Keratinocyte (primary cell): Measurements from ENCODE around the gene ANKRD39. TPM values are rescaled to one million over a fixed set of nuclear protein-coding genes. Genes with fewer than 3 reads are reported as not detected.

Source experiments
- DNase-seq: peaks from one replicate; pipeline ENCODE4 v3.0.0-alpha.2; 2011; ENCODE audit warnings: low read depth, missing footprints, low spot score
- FAIRE-seq: peaks from 2 replicates; lab custom pipeline; 2011; peaks lifted over from hg19 to GRCh38; lab: Jason Lieb, UNC
- H2AFZ ChIP-seq: 2 replicates; pipeline ENCODE4 v1.6.0; 2012; ENCODE audit warnings: low read length, control low read depth, inconsistent platforms; ENCODE audit not compliant: control insufficient read depth
- H3K27ac ChIP-seq: 2 replicates; pipeline ENCODE4 v1.5.1; 2011; ENCODE audit warnings: low read length; ENCODE audit not compliant: control insufficient read depth, insufficient read depth
- H3K27me3 ChIP-seq: 3 replicates; pipeline ENCODE4 v1.6.0; 2011; ENCODE audit warnings: low read length; ENCODE audit not compliant: control insufficient read depth, insufficient read depth; ENCODE audit errors: extremely low read depth
- H3K36me3 ChIP-seq, 2 experiments: 2 replicates in 1 of 2; 3 replicates in 1 of 2; pipeline ENCODE4 v1.5.1; 2011; ENCODE audit warnings: low read length in 2 of 2, mild to moderate bottlenecking in 1 of 2; ENCODE audit not compliant: control insufficient read depth in 2 of 2, insufficient read depth in 2 of 2; ENCODE audit errors: extremely low read depth in 1 of 2
- H3K4me1 ChIP-seq: 3 replicates; pipeline ENCODE4 v1.5.1; 2011; ENCODE audit warnings: low read length; ENCODE audit not compliant: control insufficient read depth, insufficient read depth; ENCODE audit errors: extremely low read depth
- H3K4me2 ChIP-seq: 3 replicates; pipeline ENCODE4 v1.6.0; 2011; ENCODE audit warnings: low read depth, low read length; ENCODE audit not compliant: control insufficient read depth, insufficient read depth; ENCODE audit errors: extremely low read depth
- H3K4me3 ChIP-seq, 3 experiments: fragments of 200-600 bp in 1 of 3; sonication (generic) in 1 of 3; 2 replicates in 2 of 3; 3 replicates in 1 of 3; pipeline ENCODE4 v1.5.1; 2011 to 2016; ENCODE audit warnings: low read length in 3 of 3, mild to moderate bottlenecking in 3 of 3, control low read depth in 2 of 3, inconsistent platforms in 1 of 3, low read depth in 1 of 3, mixed read lengths in 1 of 3, mixed run types in 1 of 3, moderate library complexity in 1 of 3; ENCODE audit not compliant: control insufficient read depth in 2 of 3, insufficient read depth in 2 of 3; ENCODE audit errors: extremely low read depth in 1 of 3
- H3K79me2 ChIP-seq: 2 replicates; pipeline ENCODE4 v1.6.0; 2012; ENCODE audit warnings: low read length; ENCODE audit not compliant: control insufficient read depth, insufficient read depth
- H3K9ac ChIP-seq: 3 replicates; pipeline ENCODE4 v1.6.0; 2011; ENCODE audit warnings: low read length; ENCODE audit not compliant: control insufficient read depth, insufficient read depth; ENCODE audit errors: extremely low read depth
- H3K9me1 ChIP-seq: 3 replicates; pipeline ENCODE4 v1.6.0; 2011; ENCODE audit warnings: low read length; ENCODE audit not compliant: control insufficient read depth, insufficient read depth; ENCODE audit errors: extremely low read depth
- H3K9me3 ChIP-seq: 2 replicates; pipeline ENCODE4 v1.5.1; 2012; ENCODE audit warnings: low read depth, low read length; ENCODE audit not compliant: control insufficient read depth
- H4K20me1 ChIP-seq: 3 replicates; pipeline ENCODE4 v1.6.0; 2011; ENCODE audit warnings: low read length; ENCODE audit not compliant: control insufficient read depth, insufficient read depth; ENCODE audit errors: extremely low read depth
- EZH2 ChIP-seq: IDR thresholded peaks from one replicate; pipeline ENCODE4 v1.6.1; 2012; ENCODE audit warnings: inconsistent platforms, mild to moderate bottlenecking, low read length, moderate library complexity
- dilution Hi-C: fragments of 300-500 bp; cut with MboI; formaldehyde crosslinking; loops from one replicate; pipeline ENCODE4 v1.7.0; 2020; ENCODE audit warnings: low sequenced_read_pairs; ENCODE audit not compliant: extremely low pct_ligation_motif_present
- polyA plus RNA-seq, 5 experiments: library from polyadenylated mRNA; depleted of rRNA in 3 of 5; stranded (reverse) in 3 of 5; stranded (forward) in 1 of 5; unstranded in 1 of 5; fragments of >200 nt; gene quantifications; 1 replicate in 1 of 5; 2 replicates in 3 of 5; 3 replicates in 1 of 5; pipeline versions ENCODE4 v1.2.1 to v1.2.3, GENCODE V29; 2011 to 2012; ENCODE audit warnings: missing spikeins in 2 of 5, low read depth in 1 of 5, low replicate concordance in 1 of 5
- small RNA-seq, 3 experiments: library from RNA; depleted of rRNA; stranded (forward); fragments of <200 nt; gene quantifications; one replicate each; pipeline ENCODE3, GENCODE V24; 2012; ENCODE audit warnings: low read depth in 3 of 3, low replicate concordance in 1 of 3; ENCODE audit not compliant: insufficient read length in 3 of 3
- TF ChIP-seq, protein P1 (sequence below), 3 experiments: IDR thresholded peaks in 1 of 3; conservative IDR thresholded peaks in 1 of 3; optimal IDR thresholded peaks in 1 of 3; 2 replicates in 2 of 3; 3 replicates in 1 of 3; pipeline versions ENCODE3 to v1.5.1; 2011; ENCODE audit warnings: low read length in 3 of 3, mild to moderate bottlenecking in 3 of 3, moderate library complexity in 2 of 3, control low read depth in 1 of 3, inconsistent platforms in 1 of 3; ENCODE audit not compliant: insufficient read depth in 2 of 3; ENCODE audit errors: extremely low read depth in 1 of 3

The ANKRD39 gene
- polyA plus RNA-seq, 1 donor (not counting 4 experiments of a cell fraction or from before 2014, with no cell fraction given) = 7.2 TPM

DNA sequence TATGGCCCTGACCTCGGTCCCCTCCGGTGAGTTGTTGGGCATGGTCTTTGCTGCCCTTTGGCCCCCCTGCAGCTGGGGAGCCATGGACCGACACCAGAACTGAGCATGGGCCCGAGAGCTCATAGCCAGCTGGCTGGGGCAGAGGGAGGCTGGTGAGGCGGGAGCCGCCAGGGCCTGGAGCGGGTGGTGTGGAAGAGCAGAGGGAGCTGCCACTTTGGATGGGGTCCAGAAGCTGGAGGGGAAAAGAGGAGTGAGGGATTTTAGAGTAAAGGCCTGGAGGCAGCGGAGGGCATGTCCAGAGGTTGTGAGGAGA lies 58.2 kb downstream of the ANKRD39 start:
- Histone ChIP-seq H3K36me3 (peaks cover 0 to 3% of the 10 kb centered on the region in 2 experiments), H3K27ac (no peak overlapping the region), H3K9me1 (no peaks in the 10 kb centered on the region), H3K27me3 (no peaks in the 10 kb centered on the region), H3K79me2 (no peaks in the 10 kb centered on the region), H3K9me3 (no peaks in the 10 kb centered on the region), H3K4me3 (no peak overlapping the region), H3K9ac (no peak overlapping the region), H4K20me1 (no peaks in the 10 kb centered on the region), H3K4me1 (no peaks in the 10 kb centered on the region), H2AFZ (no peak overlapping the region), H3K4me2 (no peak overlapping the region)
- TF ChIP-seq EZH2 = no peak
- TF ChIP-seq, protein P1, sequence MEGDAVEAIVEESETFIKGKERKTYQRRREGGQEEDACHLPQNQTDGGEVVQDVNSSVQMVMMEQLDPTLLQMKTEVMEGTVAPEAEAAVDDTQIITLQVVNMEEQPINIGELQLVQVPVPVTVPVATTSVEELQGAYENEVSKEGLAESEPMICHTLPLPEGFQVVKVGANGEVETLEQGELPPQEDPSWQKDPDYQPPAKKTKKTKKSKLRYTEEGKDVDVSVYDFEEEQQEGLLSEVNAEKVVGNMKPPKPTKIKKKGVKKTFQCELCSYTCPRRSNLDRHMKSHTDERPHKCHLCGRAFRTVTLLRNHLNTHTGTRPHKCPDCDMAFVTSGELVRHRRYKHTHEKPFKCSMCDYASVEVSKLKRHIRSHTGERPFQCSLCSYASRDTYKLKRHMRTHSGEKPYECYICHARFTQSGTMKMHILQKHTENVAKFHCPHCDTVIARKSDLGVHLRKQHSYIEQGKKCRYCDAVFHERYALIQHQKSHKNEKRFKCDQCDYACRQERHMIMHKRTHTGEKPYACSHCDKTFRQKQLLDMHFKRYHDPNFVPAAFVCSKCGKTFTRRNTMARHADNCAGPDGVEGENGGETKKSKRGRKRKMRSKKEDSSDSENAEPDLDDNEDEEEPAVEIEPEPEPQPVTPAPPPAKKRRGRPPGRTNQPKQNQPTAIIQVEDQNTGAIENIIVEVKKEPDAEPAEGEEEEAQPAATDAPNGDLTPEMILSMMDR (optimal IDR thresholded peaks at IDR 0.05 in 1 of 3, IDR thresholded peaks at IDR 0.05 in 1 of 3, conservative IDR thresholded peaks at IDR 0.05 in 1 of 3; ENCODE audit: extremely low read depth in 1 of 3, insufficient read depth in 2 of 3, low read length in 3 of 3) = no peak
- DNase-seq = no peak
- no peak for FAIRE-seq
- dilution Hi-C loops = no loop called here

DNA sequence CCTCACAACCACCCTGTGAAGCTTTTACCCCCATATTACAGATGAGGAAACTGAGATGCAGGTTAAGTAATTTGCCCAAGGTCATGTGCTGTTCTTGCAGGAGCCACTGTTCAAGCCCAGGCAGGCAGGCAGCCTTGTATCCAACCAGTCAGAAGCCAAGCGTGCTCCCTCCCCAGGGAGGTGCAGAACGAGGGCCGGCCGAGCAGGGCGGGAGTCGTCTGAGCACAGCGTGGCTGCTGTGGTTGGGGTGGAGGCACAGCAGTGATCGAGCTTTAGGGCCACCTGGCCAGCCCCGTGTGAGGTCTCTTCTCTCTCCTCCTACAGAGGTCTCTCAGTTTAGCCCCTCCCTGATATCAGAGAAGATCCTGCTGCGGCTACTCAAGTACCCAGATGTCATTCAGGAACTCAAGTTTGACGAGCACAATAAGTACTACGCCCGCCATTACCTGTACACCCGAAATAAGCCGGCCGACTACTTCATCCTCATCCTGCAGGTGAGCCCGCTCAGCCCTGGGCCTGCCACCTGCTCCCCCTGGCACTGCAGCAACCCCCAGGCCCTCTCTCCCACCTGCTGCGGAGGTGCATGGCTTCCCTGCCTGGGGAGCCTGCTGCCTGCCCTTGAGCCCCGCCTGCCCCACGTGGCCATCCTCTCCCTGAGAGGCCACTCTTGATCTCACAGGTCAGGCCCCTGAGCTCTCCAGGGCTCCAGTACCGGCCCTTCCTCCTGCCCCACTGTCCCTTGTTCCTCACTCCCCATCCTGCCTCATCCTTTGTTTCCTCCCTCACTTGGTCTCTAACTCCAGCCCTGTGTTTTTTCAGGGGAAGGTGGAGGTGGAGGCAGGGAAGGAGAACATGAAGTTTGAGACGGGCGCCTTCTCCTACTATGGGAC lies 58.8 kb downstream of the ANKRD39 start:
- peaks cover 0 to 3% of the 10 kb centered on the region in 2 experiments for H3K36me3 ChIP-seq
- no peaks in the 10 kb centered on the region for H3K9me3 ChIP-seq
- H3K4me3 ChIP-seq = no peak overlapping the region
- H3K27me3 ChIP-seq = no peaks in the 10 kb centered on the region
- H3K4me1 ChIP-seq = no peaks in the 10 kb centered on the region
- H3K79me2 ChIP-seq = no peaks in the 10 kb centered on the region
- H3K9me1 ChIP-seq = no peaks in the 10 kb centered on the region
- DNase-seq (no peak), FAIRE-seq (no peak)
- no peak overlapping the region for H2AFZ ChIP-seq
- H4K20me1 ChIP-seq = no peaks in the 10 kb centered on the region
- no peak overlapping the region for H3K4me2 ChIP-seq
- no peak overlapping the region for H3K27ac ChIP-seq
- TF ChIP-seq, protein P1 (optimal IDR thresholded peaks at IDR 0.05 in 1 of 3, IDR thresholded peaks at IDR 0.05 in 1 of 3, conservative IDR thresholded peaks at IDR 0.05 in 1 of 3; ENCODE audit: extremely low read depth in 1 of 3, insufficient read depth in 2 of 3, low read length in 3 of 3) = no peak
- TF ChIP-seq EZH2 = no peak
- no peak overlapping the region for H3K9ac ChIP-seq
- dilution Hi-C loops = no loop called here

Small RNA genes within 50 kb of the gene (small RNA-seq; reads per million reads assigned to genes)
- gene MIR3127 = 0 reads per million in 3 experiments

Other genes starting within 250 kb of the ANKRD39 start
- 11.4 to 13.6 TPM (median 12.9 TPM) in 3 replicates for gene KANSL3, start 219.7 kb downstream of the ANKRD39 start, polyA plus RNA-seq
- gene FER1L5, start 215.3 kb downstream of the ANKRD39 start, polyA plus RNA-seq = 0.01 to 0.03 TPM (median 0.01 TPM) in 3 replicates
- 20.7 to 22.9 TPM (median 20.8 TPM) in 3 replicates for gene LMAN2L, start 118.0 kb downstream of the ANKRD39 start, polyA plus RNA-seq
- gene CNNM4, start 97.1 kb downstream of the ANKRD39 start, polyA plus RNA-seq = 4.4 to 7.6 TPM (median 5.5 TPM) in 3 replicates
- 2.3 to 3.1 TPM (median 2.6 TPM) in 3 replicates for gene CNNM3, start 41.7 kb downstream of the ANKRD39 start, polyA plus RNA-seq
- 0.39 to 2.0 TPM (median 1.4 TPM) in 3 replicates for gene ANKRD23, start 14.0 kb downstream of the ANKRD39 start, polyA plus RNA-seq
- gene SEMA4C, start 12.1 kb upstream of the ANKRD39 start, polyA plus RNA-seq = 6.9 to 10.2 TPM (median 7.5 TPM) in 3 replicates
- 0.09 to 0.12 TPM in 2 of 3 replicates, not detected in the other for gene FAM178B, start 128.6 kb upstream of the ANKRD39 start, polyA plus RNA-seq
- gene FAHD2B, start 236.9 kb upstream of the ANKRD39 start, polyA plus RNA-seq = 6.3 to 7.6 TPM (median 6.6 TPM) in 3 replicates